Measurements from ENCODE around the gene MORC3. TPM values are rescaled to one million over a fixed set of nuclear protein-coding genes. Genes with fewer than 3 reads are reported as not detected.
A peak's percentile ranks its signal among the peaks of the same experiment; 100 is the strongest.

Gene MORC3
- total and polyA plus RNA-seq, 2 of the 4 experiments (the other 2 are of a cell fraction) = 14.0 to 23.5 TPM

DNA sequence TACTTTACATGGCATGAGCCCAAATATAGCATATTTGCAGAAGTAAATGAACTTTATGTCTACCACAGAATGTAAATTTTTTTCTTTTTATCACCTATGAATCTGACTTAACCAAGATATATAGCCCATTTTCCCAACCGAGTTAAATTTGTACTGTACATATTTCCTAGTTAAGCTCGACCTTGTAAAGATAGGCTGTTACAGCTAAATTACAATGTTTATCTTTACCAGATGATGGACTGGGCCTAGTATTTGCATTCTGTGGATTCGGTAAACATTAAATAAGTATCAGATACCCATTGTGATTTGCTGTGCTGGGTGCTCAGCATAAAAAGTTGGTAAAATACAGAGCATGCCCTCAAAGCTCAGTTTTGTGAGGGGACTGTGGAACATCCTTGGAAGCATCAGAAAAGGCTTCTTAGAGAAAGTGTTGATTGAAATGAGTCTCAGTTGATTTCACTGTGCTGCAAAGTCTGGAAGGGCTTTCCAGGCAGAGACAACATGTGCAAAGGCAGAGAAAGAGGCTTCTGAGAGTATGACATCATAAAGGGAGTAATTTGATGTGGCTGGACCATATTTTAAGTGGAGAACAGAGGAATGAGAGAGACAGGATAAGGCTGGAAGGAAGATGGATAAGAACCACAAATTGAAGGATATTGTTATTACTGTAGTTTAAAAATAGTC is 27.4 kb downstream of the MORC3 start:
- H4K91ac ChIP-seq (ENCODE audit: insufficient read depth, low read depth, low read length) = no peak overlapping the region
- H3K4me1 ChIP-seq (ENCODE audit: control insufficient read depth, insufficient read depth, low read length) = peaks cover 14% of the 10 kb centered on the region
- H3K9ac ChIP-seq (ENCODE audit: low read depth, low read length) = no peak overlapping the region
- no peak overlapping the region for H3K56ac ChIP-seq (ENCODE audit: extremely low read depth, insufficient read depth, low read length)
- peaks cover 7% of the 10 kb centered on the region; the same call in 1 of the 2 replicates for H4K20me1 ChIP-seq (ENCODE audit: insufficient read depth, low read length)
- TF ChIP-seq, protein P1, sequence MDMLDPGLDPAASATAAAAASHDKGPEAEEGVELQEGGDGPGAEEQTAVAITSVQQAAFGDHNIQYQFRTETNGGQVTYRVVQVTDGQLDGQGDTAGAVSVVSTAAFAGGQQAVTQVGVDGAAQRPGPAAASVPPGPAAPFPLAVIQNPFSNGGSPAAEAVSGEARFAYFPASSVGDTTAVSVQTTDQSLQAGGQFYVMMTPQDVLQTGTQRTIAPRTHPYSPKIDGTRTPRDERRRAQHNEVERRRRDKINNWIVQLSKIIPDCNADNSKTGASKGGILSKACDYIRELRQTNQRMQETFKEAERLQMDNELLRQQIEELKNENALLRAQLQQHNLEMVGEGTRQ (IDR thresholded peaks at IDR 0.05; ENCODE audit: low read depth, low read length) = no peak
- TF ChIP-seq MAFK (IDR thresholded peaks at IDR 0.05; ENCODE audit: low read depth, low read length) (no peak), FOS (IDR thresholded peaks at IDR 0.05; ENCODE audit: low read depth, low read length) (no peak), RFX5 (IDR thresholded peaks at IDR 0.05; ENCODE audit: low read depth, low read length) (no peak), NFE2L2 (IDR thresholded peaks at IDR 0.05; ENCODE audit: low read depth, low read length) (no peak), CHD1 (IDR thresholded peaks at IDR 0.05; ENCODE audit: low read depth, low read length) (no peak), RAD21 (IDR thresholded peaks at IDR 0.05; ENCODE audit: low read length) (no peak), CEBPB (IDR thresholded peaks at IDR 0.05; ENCODE audit: low read depth, low read length) (no peak), POLR2A (IDR thresholded peaks at IDR 0.05; ENCODE audit: low read depth, low read length) (no peak), SMC3 (IDR thresholded peaks at IDR 0.05; ENCODE audit: low read depth, low read length) (no peak)
- TF ChIP-seq, protein P2, sequence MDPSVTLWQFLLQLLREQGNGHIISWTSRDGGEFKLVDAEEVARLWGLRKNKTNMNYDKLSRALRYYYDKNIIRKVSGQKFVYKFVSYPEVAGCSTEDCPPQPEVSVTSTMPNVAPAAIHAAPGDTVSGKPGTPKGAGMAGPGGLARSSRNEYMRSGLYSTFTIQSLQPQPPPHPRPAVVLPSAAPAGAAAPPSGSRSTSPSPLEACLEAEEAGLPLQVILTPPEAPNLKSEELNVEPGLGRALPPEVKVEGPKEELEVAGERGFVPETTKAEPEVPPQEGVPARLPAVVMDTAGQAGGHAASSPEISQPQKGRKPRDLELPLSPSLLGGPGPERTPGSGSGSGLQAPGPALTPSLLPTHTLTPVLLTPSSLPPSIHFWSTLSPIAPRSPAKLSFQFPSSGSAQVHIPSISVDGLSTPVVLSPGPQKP (IDR thresholded peaks at IDR 0.05; ENCODE audit: borderline replicate concordance, low read depth, low read length) = no peak
- H3K4me2 ChIP-seq (ENCODE audit: low read depth, low read length) = peak overlapping the region; percentile 33; the same call in 1 of the 2 replicates
- DNase-seq = peak; percentile 55
- dilution Hi-C loops (cut with HindIII; ENCODE audit: low sequenced_read_pairs, unreplicated experiment) (no loop called here), in situ Hi-C loops (cut with MboI; ENCODE audit: low sequenced_read_pairs) (no loop called here), intact Hi-C loops (cut with micrococcal nuclease) (no loop called here)
- peak overlapping the region; percentile 86 for H2BK5ac ChIP-seq (ENCODE audit: low read depth, low read length, poor library complexity, severe bottlenecking)
- no peak overlapping the region; the same call in 1 of the 2 replicates for H4K5ac ChIP-seq (ENCODE audit: low read depth, low read length)
- CTCF ChIA-PET = no interaction called here
- peak; percentile 67 for ATAC-seq (ENCODE audit: low read depth)
- no peak overlapping the region for H2BK120ac ChIP-seq (ENCODE audit: low read depth, low read length)
- H3K79me1 ChIP-seq (ENCODE audit: low read depth in 1 of 2, low read length in 2 of 2) = peaks cover 22 to 44% of the 10 kb centered on the region in 2 experiments
- POLR2A ChIA-PET (ENCODE audit: unreplicated experiment) = interaction anchor here (1.1 kb wide), 1 partner anchor 10 kb away, joined by 3 read pairs; no protein-coding TSS in a partner anchor
- no CpG with 5 or more reads among the region's 3 CpGs for whole genome bisulfite sequencing, 2 experiments (ENCODE audit: extremely low coverage in 2 of 2, insufficient read length in 1 of 2)
- H3K27me3 ChIP-seq (ENCODE audit: control insufficient read depth, insufficient read depth, low read length) = no peaks in the 10 kb centered on the region
- peak overlapping the region; percentile 52 for H3K27ac ChIP-seq (ENCODE audit: insufficient read depth, low read length)
- no peak overlapping the region for H2BK15ac ChIP-seq (ENCODE audit: low read depth, low read length)
- no peaks in the 10 kb centered on the region for H3K9me3 ChIP-seq (ENCODE audit: control insufficient read depth, insufficient read depth, low read length)
- peak overlapping the region; percentile 26 for H3K14ac ChIP-seq (replicated peaks; ENCODE audit: low read depth, low read length)
- no peak overlapping the region for H3K4me3 ChIP-seq (ENCODE audit: insufficient read depth, low read depth, low read length)
- no peak overlapping the region for H2BK20ac ChIP-seq (ENCODE audit: low read depth, low read length)
- peaks cover 13% of the 10 kb centered on the region for H3K9me1 ChIP-seq (ENCODE audit: insufficient read depth, low read length)
- peak overlapping the region; percentile 12; the same call in 1 of the 2 replicates for H3K23ac ChIP-seq (ENCODE audit: low read depth, low read length)
- peak overlapping the region; percentile 52; the same call in 1 of the 2 replicates for H3K18ac ChIP-seq (ENCODE audit: low read depth, low read length)
- BruUV-seq (replicated peaks) = no TSS peak
- no peak overlapping the region for H4K8ac ChIP-seq (ENCODE audit: low read depth in 2 of 2, low read length in 2 of 2)
- H3K36me3 ChIP-seq (ENCODE audit: control insufficient read depth, insufficient read depth, low read length) = peaks cover 42% of the 10 kb centered on the region
- H2AK9ac ChIP-seq (replicated peaks; ENCODE audit: low read depth, low read length, poor library complexity) = no peak overlapping the region
- H2AK5ac ChIP-seq (ENCODE audit: low read depth, low read length) = no peak overlapping the region
- H3K4ac ChIP-seq (ENCODE audit: low read depth, low read length) = no peak overlapping the region
- no peak overlapping the region for H2AFZ ChIP-seq (replicated peaks; ENCODE audit: low read length, poor library complexity)

Measured in IMR-90 (cell line).